Activated T-helper 1 cell treated with anti-CD3 and anti-CD28 coated beads, Interleukin-12 subunit alpha, Interleukin-12 subunit beta, Interleukin-2, Interleukin-4 antibody, amounts not matched to agents 30 ng/mL and 10 ng/mL and 1 ng/mL, durations not matched to agents 14 hours and 24 hours and 36 hours (primary cell): Measurements from ENCODE around the gene TMEM240. TPM values are rescaled to one million over a fixed set of nuclear protein-coding genes. Genes with fewer than 3 reads are reported as not detected.
"Not testable (repeated sequence)": the region's sequence is repeated elsewhere in the genome, so short reads cannot be mapped to it uniquely, and the experiment has no call there.

ENCODE experiments used
- DNase-seq: peaks from one replicate; pipeline ENCODE4 v3.0.0; 2021; ENCODE audit warnings: low spot score
- H3K27ac Mint-ChIP-seq: one replicate; pipeline ENCODE4 v1.8.0; 2021; ENCODE audit warnings: mild to moderate bottlenecking, mixed read lengths
- H3K27me3 Mint-ChIP-seq: one replicate; pipeline ENCODE4 v1.8.0; 2022; ENCODE audit warnings: mild to moderate bottlenecking, moderate library complexity, mixed read lengths; ENCODE audit not compliant: insufficient read depth
- H3K36me3 Mint-ChIP-seq: one replicate; pipeline ENCODE4 v1.8.0; 2021; ENCODE audit warnings: low read depth, mixed read lengths
- H3K4me1 Mint-ChIP-seq: one replicate; pipeline ENCODE4 v1.8.0; 2021; ENCODE audit warnings: low read depth, mixed read lengths
- H3K4me3 Mint-ChIP-seq: one replicate; pipeline ENCODE4 v1.8.0; 2021; ENCODE audit warnings: mild to moderate bottlenecking, moderate library complexity, mixed read lengths
- H3K9me3 Mint-ChIP-seq: one replicate; pipeline ENCODE4 v1.8.0; 2021; ENCODE audit warnings: mixed read lengths
- intact Hi-C: fragments of 100-400 bp; cut with micrococcal nuclease; formaldehyde crosslinking; loops from one replicate; pipeline ENCODE4 v1.15.1; 2024
- total RNA-seq: library from RNA; stranded (reverse); gene quantifications from 2 replicates; pipeline ENCODE4 v1.2.3, GENCODE V29; 2022

The TMEM240 gene
- total RNA-seq, 1 donor from 2014 or later, result 0.41 TPM

DNA sequence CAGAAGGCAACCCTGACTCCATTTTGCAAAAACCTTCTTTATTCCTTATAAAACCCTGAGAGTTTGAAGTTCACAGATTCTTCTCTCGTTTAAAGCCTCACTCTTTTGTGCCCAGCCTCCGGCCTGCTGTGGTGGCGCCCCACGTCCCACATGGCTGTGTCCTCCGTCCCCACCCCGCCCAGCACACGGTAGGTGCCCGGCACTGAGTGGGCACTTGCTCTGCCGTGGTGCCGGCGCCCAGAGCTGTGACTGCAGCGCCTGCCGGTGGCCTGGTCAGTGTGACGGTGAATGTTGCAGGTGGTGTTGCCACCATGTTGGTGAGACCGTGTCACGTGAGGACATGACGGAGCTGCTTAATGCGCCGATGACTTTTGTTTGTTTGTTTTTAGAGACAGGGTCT, 19.1 kb downstream of the TMEM240 start:
- Mint-ChIP-seq H3K9me3 (no peaks in the 10 kb centered on the region), H3K4me1 (no peaks in the 10 kb centered on the region), H3K36me3 (peaks cover 15% of the 10 kb centered on the region), H3K27me3 (no peaks in the 10 kb centered on the region), H3K4me3 (no peak overlapping the region), H3K27ac (no peak overlapping the region)
- no peak for DNase-seq
- intact Hi-C loops, result no loop called here

DNA sequence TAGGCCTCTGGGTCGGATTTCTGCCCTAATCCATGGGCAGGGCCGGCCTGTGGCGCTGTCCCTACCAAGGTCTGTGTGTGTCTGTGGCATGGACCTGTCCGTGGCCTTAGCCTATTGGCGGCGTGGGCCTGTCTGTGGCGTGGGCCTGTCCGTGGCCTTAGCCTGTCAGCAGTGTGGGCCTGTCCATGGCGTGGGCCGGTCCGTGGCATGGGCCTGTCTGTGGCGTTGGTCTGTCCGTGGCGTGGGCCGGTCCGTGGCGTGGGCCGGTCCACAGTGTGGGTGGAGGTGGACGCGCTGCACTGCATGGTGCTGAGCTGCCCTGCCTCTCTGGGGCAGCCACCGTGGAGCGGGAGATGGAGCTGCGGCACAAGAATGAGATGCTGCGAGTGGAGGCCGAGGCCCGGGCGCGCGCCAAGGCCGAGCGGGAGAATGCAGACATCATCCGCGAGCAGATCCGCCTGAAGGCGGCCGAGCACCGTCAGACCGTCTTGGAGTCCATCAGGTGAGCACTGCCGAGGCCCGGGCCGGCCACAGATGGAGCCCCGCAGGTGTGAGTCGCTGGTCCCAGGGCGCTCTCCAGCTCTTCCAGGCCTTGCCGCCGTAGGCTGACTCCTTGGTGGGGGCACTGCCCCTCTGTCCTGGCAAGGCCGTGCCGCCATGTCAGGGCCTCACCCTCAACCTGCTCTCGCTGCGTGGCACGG, 20.5 kb downstream of the TMEM240 start:
- H3K4me1 Mint-ChIP-seq, H3K4me3 Mint-ChIP-seq, DNase-seq, H3K27me3 Mint-ChIP-seq, H3K27ac Mint-ChIP-seq, intact Hi-C loops, H3K9me3 Mint-ChIP-seq: not testable (repeated sequence)
- peaks cover 12% of the 10 kb centered on the region for H3K36me3 Mint-ChIP-seq

DNA sequence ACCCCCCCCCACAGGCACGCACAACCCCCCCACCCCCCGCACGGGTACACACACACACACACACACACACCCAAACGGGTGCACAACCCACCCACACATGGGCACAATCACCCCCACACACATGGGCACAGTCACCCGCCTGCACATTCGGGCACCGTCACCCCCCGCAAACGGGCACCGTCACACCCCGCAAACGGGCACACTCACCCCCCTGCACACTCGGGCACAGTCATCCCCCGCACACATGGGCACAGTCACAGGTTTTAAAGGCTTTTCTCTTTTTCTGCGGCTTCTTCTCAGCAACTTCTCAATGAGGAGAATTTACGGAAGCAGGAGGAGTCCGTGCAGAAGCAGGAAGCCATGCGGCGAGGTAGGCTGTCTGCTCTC, 21.8 kb downstream of the TMEM240 start:
- H3K36me3 Mint-ChIP-seq, result peaks cover 12% of the 10 kb centered on the region
- H3K27ac Mint-ChIP-seq, H3K4me3 Mint-ChIP-seq, H3K9me3 Mint-ChIP-seq, H3K4me1 Mint-ChIP-seq, H3K27me3 Mint-ChIP-seq, intact Hi-C loops, DNase-seq: not testable (repeated sequence)

DNA sequence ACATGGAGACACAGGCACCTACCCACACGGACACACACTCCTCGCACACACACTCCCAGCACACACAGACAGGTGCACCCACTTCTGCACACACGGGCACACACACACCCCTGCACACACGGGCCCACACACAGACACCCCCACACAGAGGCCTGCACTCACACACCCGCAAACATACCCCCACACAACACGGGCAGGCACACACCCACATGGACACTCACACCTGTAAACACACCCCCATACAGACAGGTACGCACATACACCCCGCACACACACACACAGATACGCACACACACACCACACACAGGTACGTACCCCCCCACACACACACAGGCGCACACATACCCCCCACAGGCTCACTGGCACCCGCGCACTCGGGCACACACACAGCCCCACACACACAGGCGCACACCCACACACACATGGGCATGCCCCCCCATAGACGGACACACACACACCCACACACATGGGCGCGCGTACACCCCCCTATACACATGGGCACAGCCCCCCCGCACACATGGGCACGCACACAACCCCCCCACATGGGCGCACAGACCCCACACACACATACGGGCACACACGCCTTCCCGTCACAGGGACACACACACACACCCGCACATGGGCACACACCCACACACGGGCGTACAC, 22.3 kb downstream of the TMEM240 start:
- Mint-ChIP-seq H3K27me3 (no peaks in the 10 kb centered on the region), H3K27ac (no peak overlapping the region), H3K9me3 (no peaks in the 10 kb centered on the region), H3K36me3 (peaks cover 12% of the 10 kb centered on the region), H3K4me3 (no peak overlapping the region), H3K4me1 (no peaks in the 10 kb centered on the region)
- intact Hi-C loops, result no loop called here
- no peak for DNase-seq

DNA sequence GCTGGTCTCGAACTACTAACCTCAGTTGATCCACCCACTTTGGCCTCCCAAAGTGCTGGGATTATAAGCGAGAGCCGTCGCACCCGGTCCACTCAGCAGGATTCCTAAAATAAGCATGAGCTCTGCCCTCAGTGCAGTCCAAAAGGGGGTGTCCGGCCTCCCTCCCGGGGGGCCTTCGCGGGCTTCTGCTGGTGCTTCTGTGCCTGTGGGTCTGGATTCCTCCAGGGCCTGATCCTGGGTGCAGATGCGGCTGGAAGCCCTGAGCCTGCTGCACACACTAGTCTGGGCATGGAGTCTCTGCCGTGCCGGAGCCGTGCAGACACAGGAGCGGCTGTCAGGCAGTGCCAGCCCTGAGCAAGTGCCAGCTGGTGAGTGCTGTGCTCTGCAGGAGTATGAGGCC, 23.5 kb downstream of the TMEM240 start:
- H3K4me3 Mint-ChIP-seq, H3K9me3 Mint-ChIP-seq, H3K4me1 Mint-ChIP-seq, H3K27ac Mint-ChIP-seq, DNase-seq, H3K27me3 Mint-ChIP-seq, intact Hi-C loops: not testable (repeated sequence)
- peaks cover 12% of the 10 kb centered on the region for H3K36me3 Mint-ChIP-seq

DNA sequence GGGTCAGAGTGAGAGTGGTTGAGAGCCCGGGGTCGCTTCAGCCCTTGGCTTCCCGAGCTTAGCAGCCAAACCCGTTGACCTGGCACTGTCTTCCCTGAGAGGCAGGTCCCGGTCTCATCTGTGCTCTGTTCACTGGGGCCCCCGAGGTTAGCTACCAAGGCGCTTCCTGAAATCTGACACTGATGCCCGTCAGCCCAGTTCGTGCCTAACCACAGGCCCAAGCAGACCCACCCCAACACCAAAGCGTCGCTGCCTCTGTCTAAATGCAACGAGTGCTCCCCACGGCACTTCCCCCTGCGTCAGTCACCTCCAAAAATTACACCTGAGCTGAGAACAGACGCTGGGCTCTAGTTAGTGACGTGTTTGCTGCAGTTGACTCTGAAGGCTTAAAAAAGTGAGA, 26.0 kb downstream of the TMEM240 start:
- H3K27me3 Mint-ChIP-seq, H3K4me1 Mint-ChIP-seq, H3K27ac Mint-ChIP-seq, DNase-seq, H3K9me3 Mint-ChIP-seq: not testable (repeated sequence)
- peaks cover 12% of the 10 kb centered on the region for H3K36me3 Mint-ChIP-seq
- peak overlapping the region; percentile 22 for H3K4me3 Mint-ChIP-seq
- intact Hi-C loops, result loop anchor here (5.0 kb wide), 2 partner anchors 143 to 207 kb away; partner anchors contain the start of genes ACAP3, CDK11B and PUSL1

DNA sequence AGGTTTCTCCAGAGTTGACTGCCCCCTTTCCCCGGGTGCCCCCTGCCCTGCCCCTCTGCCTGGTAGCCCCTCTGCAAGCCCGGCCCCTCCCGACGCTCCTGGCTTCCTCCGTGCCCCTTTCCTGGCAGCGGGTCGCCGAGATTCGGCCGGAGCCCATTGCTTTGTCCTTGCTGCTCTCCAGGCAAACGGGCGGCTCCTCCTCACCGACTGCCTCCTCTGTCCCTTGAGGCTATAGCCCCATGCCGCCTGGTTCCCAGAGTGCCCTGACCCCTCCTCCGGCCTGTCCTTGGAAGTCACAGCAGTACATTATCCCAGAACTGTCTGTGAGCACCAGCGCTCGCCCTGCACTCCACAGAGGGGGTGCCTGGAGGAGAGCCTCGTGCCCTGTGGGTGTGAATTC, 26.7 kb downstream of the TMEM240 start:
- DNase-seq, H3K4me1 Mint-ChIP-seq, H3K27me3 Mint-ChIP-seq, H3K9me3 Mint-ChIP-seq: not testable (repeated sequence)
- intact Hi-C loops, result loop anchor here (2.0 to 5.0 kb wide), 3 partner anchors 144 to 211 kb away; partner anchors contain the start of genes ACAP3, CDK11A, CDK11B and PUSL1
- H3K36me3 Mint-ChIP-seq, result peaks cover 11% of the 10 kb centered on the region
- peak overlapping the region; percentile 78 for H3K4me3 Mint-ChIP-seq
- peak overlapping the region; percentile 40 for H3K27ac Mint-ChIP-seq

DNA sequence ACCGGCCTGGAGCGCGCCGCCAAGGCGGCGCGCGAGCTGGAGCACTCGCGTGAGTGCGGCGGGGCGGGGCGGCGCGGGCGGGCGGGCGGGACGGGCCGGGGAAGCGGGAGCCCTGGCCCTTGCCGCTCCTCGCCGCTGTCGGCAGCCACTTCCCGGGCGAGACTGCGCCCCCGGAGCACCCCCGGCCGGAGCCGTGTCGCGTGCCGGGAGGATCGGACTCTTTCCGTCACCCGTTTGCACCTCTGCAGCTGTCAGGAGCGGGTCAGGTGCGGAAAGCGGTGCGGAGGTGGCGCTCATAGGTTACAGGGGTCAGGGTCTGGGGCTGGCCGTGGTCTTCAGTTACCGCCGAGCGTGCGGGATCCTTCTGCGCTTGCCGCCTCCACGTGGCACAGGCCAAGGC, 28.0 kb downstream of the TMEM240 start:
- H3K4me1 Mint-ChIP-seq, H3K36me3 Mint-ChIP-seq, H3K9me3 Mint-ChIP-seq, H3K27ac Mint-ChIP-seq, H3K27me3 Mint-ChIP-seq: not testable (repeated sequence)
- peak; percentile 33 for DNase-seq
- intact Hi-C loops, result loop anchor here (1.0 to 5.0 kb wide), 5 partner anchors 62 to 212 kb away; partner anchors contain the start of genes ACAP3, CCNL2, CDK11A and CDK11B
- H3K4me3 Mint-ChIP-seq, result peak overlapping the region; percentile 79

DNA sequence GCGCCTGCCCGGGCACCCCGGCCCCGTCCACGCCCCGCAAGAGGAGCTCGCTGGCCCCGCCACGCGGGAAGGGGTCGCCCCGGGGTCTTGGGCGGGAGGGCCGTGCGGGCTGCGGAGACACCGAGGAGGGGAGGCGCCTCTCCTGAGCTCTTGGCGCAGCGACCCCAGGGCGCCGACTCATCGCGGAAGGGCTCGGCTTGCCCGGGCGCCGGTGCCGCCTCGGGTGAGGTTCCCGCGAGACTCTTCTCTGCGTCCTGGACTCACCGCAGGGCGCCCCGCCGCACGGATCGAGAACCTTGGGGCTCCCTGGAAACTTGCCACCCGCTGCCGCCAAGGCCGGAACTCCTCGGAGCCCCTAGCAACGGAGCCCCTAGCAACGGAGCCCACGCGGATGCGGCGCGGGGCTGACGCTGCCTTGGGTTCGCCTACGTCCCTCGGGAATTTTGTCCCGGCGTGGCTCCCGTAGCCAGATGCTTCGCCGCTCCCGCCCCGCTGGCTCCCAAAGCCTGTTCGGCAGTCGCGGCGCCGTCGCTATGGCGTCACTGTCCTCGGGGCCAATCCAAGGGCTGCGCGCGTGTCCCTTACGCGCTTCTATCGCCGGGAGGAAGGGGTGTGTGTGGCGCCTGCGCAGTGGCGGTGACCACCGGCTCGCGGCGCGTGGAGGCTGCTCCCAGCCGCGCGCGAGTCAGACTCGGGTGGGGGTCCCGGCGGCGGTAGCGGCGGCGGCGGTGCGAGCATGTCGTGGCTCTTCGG, 28.7 kb downstream of the TMEM240 start, which contains the start of gene ATAD3A:
ATAD3A (plus strand) TSS at position 630 of the 753 bp plus-strand sequence; CDS start at position 737, 107 bp downstream.
- intact Hi-C loops, result loop anchor here (1.0 to 5.0 kb wide), 7 partner anchors 63 to 213 kb away; partner anchors contain the start of genes ACAP3, AURKAIP1, CCNL2 and CDK11A

DNA sequence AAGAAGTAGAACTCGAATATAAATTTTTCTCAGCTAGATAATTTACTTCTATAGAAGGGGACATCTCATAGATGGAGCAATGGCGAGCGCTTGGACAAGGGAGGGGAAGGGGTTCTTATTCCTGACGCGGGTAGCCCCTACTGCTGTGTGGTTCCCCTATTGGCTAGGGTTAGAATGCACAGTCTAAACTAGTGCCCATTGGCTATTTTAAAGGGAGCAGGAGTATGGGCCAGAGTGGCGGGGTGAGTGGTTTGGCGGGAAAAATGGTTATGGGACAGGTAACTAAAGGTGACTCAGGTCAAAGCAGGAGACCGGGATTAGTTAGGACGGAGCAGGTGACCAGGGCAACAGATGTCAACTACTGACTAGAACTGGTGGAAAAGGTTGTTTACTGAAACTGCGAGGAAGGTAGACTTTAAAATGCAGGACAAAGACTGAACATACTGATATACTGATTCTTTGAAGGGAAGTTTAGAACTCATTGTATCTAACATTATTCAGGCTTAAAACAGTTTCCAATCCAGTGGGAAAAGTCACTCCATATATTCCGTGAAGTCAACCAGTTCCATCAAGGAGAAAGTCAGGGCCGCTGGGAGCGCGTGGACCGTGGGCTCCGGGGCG, 29.4 kb downstream of the TMEM240 start:
- H3K27me3 Mint-ChIP-seq, result no peaks in the 10 kb centered on the region
- H3K9me3 Mint-ChIP-seq, result no peaks in the 10 kb centered on the region
- intact Hi-C loops, result loop anchor here (1.0 to 5.0 kb wide), 4 partner anchors 104 to 204 kb away; partner anchors contain the start of genes ACAP3, AURKAIP1, CDK11B and MIB2
- H3K27ac Mint-ChIP-seq, result peak overlapping the region; percentile 92
- DNase-seq, result no peak
- H3K4me1 Mint-ChIP-seq, result peaks cover 7% of the 10 kb centered on the region
- H3K4me3 Mint-ChIP-seq, result peak overlapping the region; percentile 97
- no peaks in the 10 kb centered on the region for H3K36me3 Mint-ChIP-seq

More for the DNA sequence above, 28.7 kb downstream of the TMEM240 start, which contains the start of gene ATAD3A:
- Mint-ChIP-seq H3K36me3 (peaks cover under 1% of the 10 kb centered on the region), H3K9me3 (no peaks in the 10 kb centered on the region), H3K27me3 (no peaks in the 10 kb centered on the region), H3K4me3 (peak within 1 kb of the TSS; percentile 97), H3K27ac (peak within 1 kb of the TSS; percentile 92), H3K4me1 (peaks cover 7% of the 10 kb centered on the region)
- peak; percentile 95 for DNase-seq

DNA sequence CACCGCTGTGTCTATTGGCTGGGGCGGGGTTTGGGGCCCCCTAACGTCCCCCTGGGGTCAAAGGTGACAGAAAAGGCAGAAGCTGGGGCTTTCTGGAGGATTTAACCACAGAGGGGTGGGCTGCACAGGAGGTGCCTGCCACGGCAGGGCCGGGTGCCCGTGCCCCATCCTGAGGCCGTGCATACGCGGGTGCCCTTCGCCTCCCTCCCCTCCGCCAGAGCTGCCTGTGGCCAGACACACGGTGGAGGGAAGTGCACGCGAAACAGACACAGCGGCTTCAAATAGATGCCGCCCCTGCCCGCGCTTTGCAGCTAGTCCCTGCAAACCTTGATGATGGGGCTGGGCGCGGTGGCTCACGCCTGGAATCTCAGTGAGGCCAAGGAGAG, 31.0 kb downstream of the TMEM240 start:
- H3K36me3 Mint-ChIP-seq, H3K9me3 Mint-ChIP-seq, H3K27ac Mint-ChIP-seq, H3K4me3 Mint-ChIP-seq, H3K27me3 Mint-ChIP-seq, intact Hi-C loops, DNase-seq: not testable (repeated sequence)
- peaks cover 21% of the 10 kb centered on the region for H3K4me1 Mint-ChIP-seq

DNA sequence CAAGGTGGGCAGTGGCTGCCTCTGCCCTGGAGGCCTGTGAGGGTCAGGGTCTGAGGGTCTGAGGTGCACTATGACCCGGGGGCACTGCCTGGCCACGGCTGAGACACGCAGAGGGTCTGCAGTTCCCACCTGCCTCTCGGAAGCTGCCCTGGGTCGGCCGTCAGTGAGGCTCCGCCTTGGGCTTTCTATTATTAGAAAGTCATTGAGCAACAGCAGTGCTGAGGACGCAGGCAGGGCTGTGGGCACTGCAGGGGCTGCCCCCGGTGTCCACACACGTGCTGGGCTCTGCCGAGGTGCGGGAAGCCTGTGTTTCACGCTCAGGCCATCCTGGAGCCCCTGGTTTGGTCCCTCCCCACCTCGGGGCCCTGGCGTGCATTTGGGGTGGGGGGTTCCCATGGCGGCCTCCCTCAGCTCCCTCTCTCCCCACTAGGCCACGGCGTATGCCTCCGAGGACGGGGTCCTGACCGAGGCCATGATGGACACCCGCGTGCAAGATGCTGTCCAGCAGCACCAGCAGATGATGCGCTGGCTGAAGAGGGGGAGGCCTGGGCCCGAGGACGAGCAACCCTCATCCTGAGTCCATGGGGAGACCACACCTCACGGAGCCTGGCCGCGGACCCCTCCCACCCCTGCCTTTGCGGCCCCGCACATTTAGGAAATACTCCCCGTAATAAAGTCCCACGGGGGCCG, 31.5 kb downstream of the TMEM240 start:
- H3K36me3 Mint-ChIP-seq, H3K27me3 Mint-ChIP-seq, H3K4me3 Mint-ChIP-seq, DNase-seq, intact Hi-C loops, H3K9me3 Mint-ChIP-seq, H3K27ac Mint-ChIP-seq: not testable (repeated sequence)
- H3K4me1 Mint-ChIP-seq, result peaks cover 21% of the 10 kb centered on the region
